ENCODE results near the gene FCHSD2. TPM values are rescaled to one million over a fixed set of nuclear protein-coding genes. Genes with fewer than 3 reads are reported as not detected.

The FCHSD2 gene
- total and polyA plus RNA-seq, 9 of the 15 experiments (the other 6 are each of a cell fraction or from before 2014, with no cell fraction given): 1.8 to 14.7 (median 6.4) TPM

- Histone ChIP-seq H3K4me1 (replicated peaks in 1 of 2; ENCODE audit: control insufficient read depth in 2 of 2, insufficient read depth in 2 of 2, low read length in 2 of 2) (no peaks in the 10 kb centered on the region; a peak in 2 of 5 replicates), H3K79me2 (ENCODE audit: control insufficient read depth, insufficient read depth, low read length) (no peaks in the 10 kb centered on the region), H3K27ac (ENCODE audit: extremely low read depth, low read depth, low read length) (no peak overlapping the region), H3K4me2 (ENCODE audit: insufficient read depth, low read length) (no peak overlapping the region), H2AFZ (ENCODE audit: low read depth, low read length) (no peak overlapping the region), H3K27me3 (ENCODE audit: control insufficient read depth in 2 of 2, insufficient read depth in 2 of 2, low read length in 2 of 2) (no peaks in the 10 kb centered on the region), H3K9ac (ENCODE audit: insufficient read depth in 1 of 2, low read depth in 2 of 2, low read length in 2 of 2) (no peak overlapping the region), H4K20me1 (replicated peaks; ENCODE audit: control insufficient read depth, insufficient read depth, low read length) (0 out of 2 replicates have a peak, but pooled peaks cover 3% of the 10 kb centered on the region), H3K4me3 (no peak overlapping the region), H3K36me3 (ENCODE audit: control insufficient read depth, insufficient read depth, low read length) (peaks cover 12% of the 10 kb centered on the region; the same call in 1 of the 3 replicates), H3K9me3 (replicated peaks; ENCODE audit: control insufficient read depth, insufficient read depth, low read depth, low read length) (no peaks in the 10 kb centered on the region), H3K9me1 (ENCODE audit: control insufficient read depth, insufficient read depth, low read length) (no peaks in the 10 kb centered on the region)
- ATAC-seq (no peak), FAIRE-seq (no peak), DNase-seq (ENCODE audit: extremely low read depth in 1 of 4, low spot score in 3 of 4) (no peak)
- no TSS peak for BruUV-seq (replicated peaks)
- intact Hi-C loops (cut with micrococcal nuclease): loop anchor here (10.0 kb wide), 1 partner anchor 254 kb away; no protein-coding TSS in a partner anchor
- ChIA-PET CTCF (ENCODE audit: low intra/inter-chr PET ratio) (no interaction called here), POLR2A (no interaction called here)
- in situ Hi-C loops (cut with MboI): no loop called here
- WGBS (ENCODE audit: insufficient coverage, low coverage, missing lambda C conversion rate): 60% methylated on average over 4 of the region's 4 CpGs
- TF ChIP-seq, protein P1, sequence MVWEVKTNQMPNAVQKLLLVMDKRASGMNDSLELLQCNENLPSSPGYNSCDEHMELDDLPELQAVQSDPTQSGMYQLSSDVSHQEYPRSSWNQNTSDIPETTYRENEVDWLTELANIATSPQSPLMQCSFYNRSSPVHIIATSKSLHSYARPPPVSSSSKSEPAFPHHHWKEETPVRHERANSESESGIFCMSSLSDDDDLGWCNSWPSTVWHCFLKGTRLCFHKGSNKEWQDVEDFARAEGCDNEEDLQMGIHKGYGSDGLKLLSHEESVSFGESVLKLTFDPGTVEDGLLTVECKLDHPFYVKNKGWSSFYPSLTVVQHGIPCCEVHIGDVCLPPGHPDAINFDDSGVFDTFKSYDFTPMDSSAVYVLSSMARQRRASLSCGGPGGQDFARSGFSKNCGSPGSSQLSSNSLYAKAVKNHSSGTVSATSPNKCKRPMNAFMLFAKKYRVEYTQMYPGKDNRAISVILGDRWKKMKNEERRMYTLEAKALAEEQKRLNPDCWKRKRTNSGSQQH (CRISPR knock-in tag; IDR thresholded peaks at IDR 0.05): no peak
- TF ChIP-seq RAD51 (IDR thresholded peaks at IDR 0.05; ENCODE audit: borderline replicate concordance, low read depth): no peak
- no peak for TF ChIP-seq MAFG (tag; conservative IDR thresholded peaks at IDR 0.05)
- no peak for TF ChIP-seq FOXP1 (CRISPR knock-in tag; IDR thresholded peaks at IDR 0.05)
- TF ChIP-seq RFX1 (IDR thresholded peaks at IDR 0.05): no peak
- TF ChIP-seq DNMT1 (IDR thresholded peaks at IDR 0.05): no peak
- TF ChIP-seq RNF2 (IDR thresholded peaks at IDR 0.05): no peak
- no peak for TF ChIP-seq NFYB (IDR thresholded peaks at IDR 0.05; ENCODE audit: extremely low read depth, insufficient read length)
These were observed 303.3 kb downstream of the FCHSD2 start for GRCh38 chr11:72838691-72839305.

Measured in K562 (cell line).